GM18867 (cell line): Measurements from ENCODE around the gene LIN7C.
"Not testable (repeated sequence)": the region's sequence is repeated elsewhere in the genome, so short reads cannot be mapped to it uniquely, and the experiment has no call there.

Source experiments
- ATAC-seq: cut with Tn5 transposase; IDR thresholded peaks from one replicate; pipeline ENCODE4 v1.9.1; 2021; ENCODE audit warnings: mild to moderate bottlenecking, moderate library complexity; ENCODE audit not compliant: unreplicated experiment

LIN7C gene

GRCh38 chr11:27506200-27507182, at the start of gene LIN7C:
TSS of gene LIN7C (minus strand) at chr11:27506769. CDS start at chr11:27506752, 17 bp downstream.
- peak; percentile 95 for ATAC-seq

GRCh38 chr11:27555264-27555663, 48.7 kb upstream of the LIN7C start:
- ATAC-seq, result no peak

GRCh38 chr11:27553186-27553585, 46.6 kb upstream of the LIN7C start:
- no peak for ATAC-seq

- ATAC-seq, result no peak
These were observed 45.8 kb upstream of the LIN7C start for GRCh38 chr11:27552341-27552740.

GRCh38 chr11:27551127-27551526, 44.6 kb upstream of the LIN7C start:
- ATAC-seq, result peak; percentile 45

- ATAC-seq, result no peak
These were observed 39.4 kb upstream of the LIN7C start for GRCh38 chr11:27545946-27546345.

GRCh38 chr11:27545035-27545434, 38.5 kb upstream of the LIN7C start:
- no peak for ATAC-seq

- ATAC-seq, result no peak
These were observed 35.2 kb upstream of the LIN7C start for GRCh38 chr11:27541790-27542189.

GRCh38 chr11:27540051-27540450, 33.5 kb upstream of the LIN7C start:
- no peak for ATAC-seq

GRCh38 chr11:27535103-27535502, 28.5 kb upstream of the LIN7C start:
- ATAC-seq, result no peak

GRCh38 chr11:27532652-27533325, 26.2 kb upstream of the LIN7C start:
- no peak for ATAC-seq

GRCh38 chr11:27528712-27529111, 22.1 kb upstream of the LIN7C start:
- no peak for ATAC-seq

- no peak for ATAC-seq
These were observed 20.0 kb upstream of the LIN7C start for GRCh38 chr11:27526535-27526934.

GRCh38 chr11:27525824-27526516, 19.4 kb upstream of the LIN7C start:
- ATAC-seq, result no peak

GRCh38 chr11:27524155-27524554, 17.6 kb upstream of the LIN7C start:
- no peak for ATAC-seq

GRCh38 chr11:27520226-27520625, 13.7 kb upstream of the LIN7C start:
- no peak for ATAC-seq

- ATAC-seq, result no peak
These were observed 11.9 kb upstream of the LIN7C start for GRCh38 chr11:27518518-27518917.

- not testable (repeated sequence) for ATAC-seq
These were observed 10.9 kb upstream of the LIN7C start for GRCh38 chr11:27517490-27517889.

GRCh38 chr11:27514558-27514957, 8.0 kb upstream of the LIN7C start:
- ATAC-seq, result no peak

- ATAC-seq, result no peak
These were observed 7.5 kb upstream of the LIN7C start for GRCh38 chr11:27514076-27514475.

- no peak for ATAC-seq
These were observed 6.8 kb upstream of the LIN7C start for GRCh38 chr11:27513389-27513788.
